Measurements from ENCODE around the gene EVA1B. TPM values are rescaled to one million over a fixed set of nuclear protein-coding genes. Genes with fewer than 3 reads are reported as not detected.

EVA1B gene
- total RNA-seq, 2 donors from 2014 or later: 5.8 to 6.3 TPM

- DNase-seq (ENCODE audit: low spot score): no peak
- Mint-ChIP-seq H3K27me3 (no peaks in the 10 kb centered on the region), H3K36me3 (no peaks in the 10 kb centered on the region), H3K27ac (peak overlapping the region in 1 of 2 donors; percentile 49), H3K9me3 (no peaks in the 10 kb centered on the region), H3K4me3 (peak overlapping the region; percentile 38), H3K4me1 (ENCODE audit: low read depth in 2 of 2) (peaks cover 0 to 15% of the 10 kb centered on the region in 2 donors)
- peak in 1 of 2 donors; percentile 26 for ATAC-seq
Measured at GRCh38 chr1:36321119-36321951, 2.1 kb downstream of the EVA1B start.

GRCh38 chr1:36320767-36321118 lies 2.7 kb downstream of the EVA1B start:
- DNase-seq (ENCODE audit: low spot score): no peak
- H3K4me3 Mint-ChIP-seq: peak overlapping the region; percentile 36

GRCh38 chr1:36320291-36320761 lies 3.1 kb downstream of the EVA1B start:
- peak overlapping the region in 1 of 2 donors; percentile 39 for H3K27ac Mint-ChIP-seq
- DNase-seq (ENCODE audit: low spot score): no peak
- H3K36me3 Mint-ChIP-seq: no peaks in the 10 kb centered on the region
- no peaks in the 10 kb centered on the region for H3K27me3 Mint-ChIP-seq
- no peak for ATAC-seq
- peak overlapping the region; percentile 36 for H3K4me3 Mint-ChIP-seq
- H3K9me3 Mint-ChIP-seq: no peaks in the 10 kb centered on the region
- peaks cover 0 to 15% of the 10 kb centered on the region in 2 donors for H3K4me1 Mint-ChIP-seq (ENCODE audit: low read depth in 2 of 2)

More at GRCh38 chr1:36320767-36321118, 2.7 kb downstream of the EVA1B start:
- peak overlapping the region in 1 of 2 donors; percentile 39 for H3K27ac Mint-ChIP-seq
- no peaks in the 10 kb centered on the region for H3K9me3 Mint-ChIP-seq
- H3K36me3 Mint-ChIP-seq: no peaks in the 10 kb centered on the region
- no peak for ATAC-seq
- peaks cover 0 to 15% of the 10 kb centered on the region in 2 donors for H3K4me1 Mint-ChIP-seq (ENCODE audit: low read depth in 2 of 2)
- no peaks in the 10 kb centered on the region for H3K27me3 Mint-ChIP-seq

GRCh38 chr1:36309397-36309796 lies 14.0 kb downstream of the EVA1B start:
- H3K9me3 Mint-ChIP-seq: no peaks in the 10 kb centered on the region
- H3K4me3 Mint-ChIP-seq: no peak overlapping the region
- peaks cover 5 to 12% of the 10 kb centered on the region in 2 donors for H3K4me1 Mint-ChIP-seq (ENCODE audit: low read depth in 2 of 2)
- DNase-seq (ENCODE audit: low spot score) (no peak), ATAC-seq (no peak)
- no peaks in the 10 kb centered on the region for H3K27me3 Mint-ChIP-seq
- no peak overlapping the region for H3K27ac Mint-ChIP-seq
- H3K36me3 Mint-ChIP-seq: no peaks in the 10 kb centered on the region

GRCh38 chr1:36307601-36308330 lies 15.7 kb downstream of the EVA1B start:
- Mint-ChIP-seq H3K9me3 (no peaks in the 10 kb centered on the region), H3K27me3 (no peaks in the 10 kb centered on the region), H3K4me3 (peak overlapping the region; percentile 90), H3K36me3 (peaks cover 7% of the 10 kb centered on the region), H3K27ac (peak overlapping the region; percentile 63 to 88), H3K4me1 (ENCODE audit: low read depth in 2 of 2) (peaks cover 5 to 14% of the 10 kb centered on the region in 2 donors)
- ATAC-seq (no peak), DNase-seq (ENCODE audit: low spot score) (no peak)

- Mint-ChIP-seq H3K9me3 (no peaks in the 10 kb centered on the region), H3K4me3 (peak overlapping the region; percentile 90), H3K4me1 (ENCODE audit: low read depth in 2 of 2) (peaks cover 5 to 14% of the 10 kb centered on the region in 2 donors), H3K36me3 (peaks cover 15% of the 10 kb centered on the region), H3K27ac (peak overlapping the region; percentile 63 to 88), H3K27me3 (no peaks in the 10 kb centered on the region)
- ATAC-seq (peak; percentile 100), DNase-seq (ENCODE audit: low spot score) (peak; percentile 94)
Measured at GRCh38 chr1:36306902-36307456, 16.5 kb downstream of the EVA1B start.

GRCh38 chr1:36306210-36306901 lies 17.1 kb downstream of the EVA1B start, which contains the start of gene SH3D21:
Gene SH3D21 (plus strand): TSS chr1:36306368. CDS start chr1:36306421, 53 bp downstream.
- Mint-ChIP-seq H3K9me3 (no peaks in the 10 kb centered on the region), H3K36me3 (peaks cover 17% of the 10 kb centered on the region), H3K4me3 (peak within 1 kb of the TSS; percentile 90), H3K4me1 (ENCODE audit: low read depth in 2 of 2) (peaks cover 6 to 14% of the 10 kb centered on the region in 2 donors), H3K27ac (peak within 1 kb of the TSS; percentile 63 to 88), H3K27me3 (no peaks in the 10 kb centered on the region)
- DNase-seq (ENCODE audit: low spot score) (no peak), ATAC-seq (peak; percentile 58 to 64)

GRCh38 chr1:36305915-36306209 lies 17.6 kb downstream of the EVA1B start:
- H3K4me1 Mint-ChIP-seq (ENCODE audit: low read depth in 2 of 2): peaks cover 9 to 14% of the 10 kb centered on the region in 2 donors
- H3K4me3 Mint-ChIP-seq: peak overlapping the region; percentile 90
- peaks cover 22% of the 10 kb centered on the region for H3K36me3 Mint-ChIP-seq
- no peak for ATAC-seq
- no peak for DNase-seq (ENCODE audit: low spot score)
- H3K27ac Mint-ChIP-seq: no peak overlapping the region
- H3K27me3 Mint-ChIP-seq: no peaks in the 10 kb centered on the region
- H3K9me3 Mint-ChIP-seq: no peaks in the 10 kb centered on the region

GRCh38 chr1:36304970-36305914 lies 18.2 kb downstream of the EVA1B start:
- peak overlapping the region; percentile 90 for H3K4me3 Mint-ChIP-seq
- no peak overlapping the region for H3K27ac Mint-ChIP-seq
- no peaks in the 10 kb centered on the region for H3K9me3 Mint-ChIP-seq
- H3K36me3 Mint-ChIP-seq: peaks cover 28% of the 10 kb centered on the region
- no peak for ATAC-seq
- peaks cover 9 to 14% of the 10 kb centered on the region in 2 donors for H3K4me1 Mint-ChIP-seq (ENCODE audit: low read depth in 2 of 2)
- no peak for DNase-seq (ENCODE audit: low spot score)
- H3K27me3 Mint-ChIP-seq: no peaks in the 10 kb centered on the region

- Mint-ChIP-seq H3K4me1 (ENCODE audit: low read depth in 2 of 2) (peaks cover 9 to 19% of the 10 kb centered on the region in 2 donors), H3K36me3 (peaks cover 28% of the 10 kb centered on the region), H3K27me3 (no peaks in the 10 kb centered on the region), H3K27ac (no peak overlapping the region), H3K4me3 (no peak overlapping the region), H3K9me3 (no peaks in the 10 kb centered on the region)
- no peak for DNase-seq (ENCODE audit: low spot score)
- ATAC-seq: no peak
Measured at GRCh38 chr1:36304521-36304920, 18.9 kb downstream of the EVA1B start.

GRCh38 chr1:36303650-36304360 lies 19.6 kb downstream of the EVA1B start:
- ATAC-seq: no peak
- no peak for DNase-seq (ENCODE audit: low spot score)
- H3K4me3 Mint-ChIP-seq: no peak overlapping the region
- H3K27ac Mint-ChIP-seq: no peak overlapping the region
- H3K36me3 Mint-ChIP-seq: peaks cover 28% of the 10 kb centered on the region
- no peaks in the 10 kb centered on the region for H3K27me3 Mint-ChIP-seq
- peaks cover 9 to 19% of the 10 kb centered on the region in 2 donors for H3K4me1 Mint-ChIP-seq (ENCODE audit: low read depth in 2 of 2)
- H3K9me3 Mint-ChIP-seq: no peaks in the 10 kb centered on the region

GRCh38 chr1:36303244-36303643 lies 20.2 kb downstream of the EVA1B start:
- Mint-ChIP-seq H3K36me3 (peaks cover 28% of the 10 kb centered on the region), H3K4me3 (no peak overlapping the region), H3K27me3 (no peaks in the 10 kb centered on the region), H3K9me3 (no peaks in the 10 kb centered on the region), H3K27ac (no peak overlapping the region), H3K4me1 (ENCODE audit: low read depth in 2 of 2) (peaks cover 9 to 19% of the 10 kb centered on the region in 2 donors)
- ATAC-seq (no peak), DNase-seq (ENCODE audit: low spot score) (no peak)

All from natural killer cell treated with Interleukin-12 subunit alpha and Interleukin-12 subunit beta and Interleukin-15 and Interleukin-18, amount 100 ng/mL, for 72 hours (primary cell).